G401.6 (cell line): ENCODE data around the gene RNF14.
"Not testable (repeated sequence)": the region's sequence is repeated elsewhere in the genome, so short reads cannot be mapped to it uniquely, and the experiment has no call there.

ENCODE experiments used
- FAIRE-seq: peaks from 2 replicates; lab custom pipeline; 2012; peaks lifted over from hg19 to GRCh38; lab: Jason Lieb, UNC

The RNF14 gene, protein sequence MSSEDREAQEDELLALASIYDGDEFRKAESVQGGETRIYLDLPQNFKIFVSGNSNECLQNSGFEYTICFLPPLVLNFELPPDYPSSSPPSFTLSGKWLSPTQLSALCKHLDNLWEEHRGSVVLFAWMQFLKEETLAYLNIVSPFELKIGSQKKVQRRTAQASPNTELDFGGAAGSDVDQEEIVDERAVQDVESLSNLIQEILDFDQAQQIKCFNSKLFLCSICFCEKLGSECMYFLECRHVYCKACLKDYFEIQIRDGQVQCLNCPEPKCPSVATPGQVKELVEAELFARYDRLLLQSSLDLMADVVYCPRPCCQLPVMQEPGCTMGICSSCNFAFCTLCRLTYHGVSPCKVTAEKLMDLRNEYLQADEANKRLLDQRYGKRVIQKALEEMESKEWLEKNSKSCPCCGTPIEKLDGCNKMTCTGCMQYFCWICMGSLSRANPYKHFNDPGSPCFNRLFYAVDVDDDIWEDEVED

DNA sequence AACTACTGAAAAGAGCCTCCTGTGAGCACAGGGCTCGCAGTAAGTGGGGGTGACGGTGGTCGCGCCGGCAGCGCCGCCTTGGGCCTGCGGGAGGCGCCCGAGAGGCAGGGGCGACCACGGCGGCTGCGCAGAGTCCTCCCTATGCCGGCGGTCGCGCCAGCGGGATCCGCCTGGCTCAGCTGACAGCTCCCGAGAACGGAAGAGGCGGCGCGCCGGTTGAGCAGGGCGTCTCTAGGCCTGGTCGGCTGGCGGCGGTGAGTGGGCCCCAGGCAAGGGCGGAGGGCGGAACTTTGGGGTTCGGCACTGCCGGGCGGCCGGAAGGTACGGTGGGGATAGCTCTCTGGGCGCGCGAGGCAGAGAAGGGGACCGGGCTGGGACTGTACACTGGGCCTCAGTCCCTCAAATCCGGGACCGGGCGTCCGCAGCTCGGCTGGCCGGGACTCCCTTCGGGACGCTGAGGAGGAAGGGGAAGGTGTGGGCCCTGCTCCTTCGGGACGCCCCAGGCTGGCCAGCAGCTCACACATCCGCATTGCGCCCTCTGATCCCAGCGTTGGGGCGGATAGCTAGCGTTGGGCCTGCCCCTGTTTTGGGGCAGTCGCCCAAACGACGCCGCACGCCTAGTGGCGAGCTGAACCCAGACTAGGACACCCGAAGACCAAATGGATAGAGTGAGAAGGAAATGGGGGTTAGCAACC is at the start of gene RNF14:
Gene RNF14 (plus strand): TSS at position 192 of the 695 bp plus-strand sequence. CDS start 4,484 bp downstream, outside the sequence.
- peak; percentile 60 for FAIRE-seq

DNA sequence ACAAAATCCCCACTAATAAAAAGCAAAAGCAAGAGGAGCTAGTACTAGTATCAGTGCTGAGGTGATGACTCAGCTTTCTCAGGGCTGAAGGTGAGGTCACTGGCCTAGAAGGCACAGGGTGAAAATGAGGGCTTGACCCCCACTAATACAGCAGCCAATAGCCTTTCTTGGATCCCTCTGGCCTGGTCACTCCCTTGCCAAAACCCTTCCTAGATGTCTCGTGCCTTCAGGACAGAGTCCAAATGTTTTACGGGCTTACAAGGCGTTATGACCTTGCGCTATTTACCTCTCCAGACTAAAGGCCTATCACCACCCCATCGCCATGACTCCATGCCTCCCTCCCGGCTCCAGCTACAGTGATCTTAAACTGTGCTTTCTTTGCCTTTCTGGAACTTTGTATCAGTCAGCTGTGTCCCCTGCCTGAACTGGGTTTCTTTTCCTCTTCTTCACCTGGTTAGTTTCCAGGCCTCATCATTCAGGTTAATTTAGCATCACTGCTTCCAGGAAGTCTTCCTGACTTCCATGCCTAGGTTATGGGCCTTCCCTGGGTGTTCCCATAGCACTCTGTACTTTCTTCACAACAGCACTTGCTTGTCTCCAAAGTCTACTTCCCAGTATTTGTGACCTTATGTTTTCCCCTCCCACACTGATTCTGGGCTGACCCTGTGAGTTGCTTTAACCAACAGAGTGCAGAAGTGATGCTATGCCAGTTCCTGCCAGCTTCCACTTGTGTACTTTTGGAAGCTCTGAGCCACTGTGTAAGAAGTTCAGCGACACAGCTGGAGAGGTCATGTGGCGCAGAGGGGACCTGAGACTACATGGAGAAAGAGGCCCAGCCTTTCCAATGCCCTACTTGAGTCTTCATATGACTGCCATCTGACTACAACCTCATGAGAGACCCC is 49.4 kb upstream of the RNF14 start:
- FAIRE-seq = no peak

DNA sequence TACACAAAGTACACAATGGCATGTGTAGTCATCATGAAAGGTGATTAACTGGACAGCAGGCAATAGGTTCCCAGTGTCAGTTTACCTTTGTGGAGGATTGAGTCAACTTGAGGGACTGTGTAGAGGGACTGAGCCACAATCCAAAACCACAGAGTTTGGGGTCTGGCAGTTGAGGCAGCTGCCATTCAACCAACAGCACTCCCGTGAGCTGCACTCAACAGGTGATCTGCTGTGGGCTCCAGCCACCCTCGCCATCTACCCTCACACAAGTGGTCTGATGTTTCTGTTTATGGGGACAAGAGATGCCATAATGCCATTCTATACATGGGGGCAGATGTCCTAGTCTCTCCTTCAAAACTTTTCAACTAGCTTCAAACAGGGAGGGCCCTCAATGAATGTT is 48.1 kb upstream of the RNF14 start:
- no peak for FAIRE-seq

DNA sequence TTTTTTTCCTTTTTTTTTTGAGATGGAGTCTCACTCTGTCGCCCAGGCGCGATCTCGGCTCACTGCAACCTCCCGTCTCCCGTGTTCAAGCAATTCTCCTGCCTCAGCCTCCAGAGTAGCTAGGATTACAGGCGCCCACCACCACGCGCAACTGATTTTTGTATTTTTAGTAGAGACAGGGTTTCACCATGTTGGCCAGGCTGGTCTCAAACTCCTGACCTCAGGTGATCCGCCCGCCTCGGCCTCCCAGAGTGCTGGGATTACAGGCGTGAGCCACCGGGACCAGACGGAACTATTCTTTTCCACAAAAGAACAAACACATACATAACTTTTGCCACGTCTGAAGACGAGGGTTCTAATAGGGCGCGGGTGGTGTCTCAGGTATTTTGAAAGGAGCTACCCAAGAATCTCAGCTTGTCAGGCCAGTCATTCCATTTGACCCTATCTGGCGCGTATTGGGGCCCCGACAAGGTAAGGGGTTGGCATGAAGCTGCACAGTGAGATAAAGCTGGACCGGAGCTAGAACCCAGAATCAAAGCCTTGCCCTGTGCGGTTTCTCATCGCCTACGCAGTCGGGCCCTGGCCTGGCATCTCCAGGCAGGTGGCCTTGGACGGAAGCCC is 46.0 kb upstream of the RNF14 start:
- FAIRE-seq = not testable (repeated sequence)

DNA sequence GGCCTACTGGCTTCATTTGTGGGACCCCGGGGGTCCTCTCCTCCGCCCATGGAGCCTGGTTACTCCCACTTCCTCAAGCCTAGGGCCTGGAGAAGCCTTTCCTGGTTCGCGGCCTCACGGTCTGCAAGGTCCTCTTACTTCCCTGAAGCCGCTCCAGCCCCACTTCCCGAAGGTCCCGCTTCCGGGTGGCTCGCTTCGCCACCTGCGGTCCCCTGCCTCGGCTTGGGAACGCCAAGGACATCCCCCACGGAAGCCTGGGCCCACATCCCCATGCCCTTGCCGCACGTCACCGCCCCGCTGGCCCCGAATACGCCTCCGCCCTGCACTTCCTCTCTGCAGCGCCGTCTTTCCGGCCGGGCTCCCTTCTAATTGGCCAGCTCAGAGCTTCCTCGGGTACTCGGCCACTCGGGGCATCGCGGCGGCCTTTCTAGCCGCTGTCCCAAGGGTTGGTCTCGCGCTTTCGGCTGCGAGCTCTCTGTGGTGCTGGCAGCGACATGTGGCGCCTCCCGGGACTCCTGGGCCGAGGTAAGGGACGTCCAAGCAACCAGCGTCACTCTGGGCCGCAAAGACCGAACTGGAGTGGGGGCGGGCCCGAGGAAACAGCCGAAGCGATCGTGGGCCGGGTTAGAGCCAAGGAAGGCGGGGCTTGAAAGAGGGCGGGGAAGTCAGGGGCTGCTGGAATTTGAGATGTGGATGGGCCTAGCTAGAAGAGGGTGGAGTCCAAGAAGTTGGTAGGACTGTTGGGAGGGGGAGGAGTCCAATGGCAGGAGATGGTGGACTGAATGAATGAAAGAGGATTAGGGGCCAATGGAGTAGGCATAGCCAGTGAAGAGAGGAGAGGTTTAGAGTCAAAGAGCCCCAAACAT is 45.2 kb upstream of the RNF14 start, which contains the start of gene DELE1:
Gene DELE1 (plus strand): TSS at position 424 of the 866 bp plus-strand sequence. CDS start 71 bp downstream, at position 495.
- peak; percentile 94 for FAIRE-seq

DNA sequence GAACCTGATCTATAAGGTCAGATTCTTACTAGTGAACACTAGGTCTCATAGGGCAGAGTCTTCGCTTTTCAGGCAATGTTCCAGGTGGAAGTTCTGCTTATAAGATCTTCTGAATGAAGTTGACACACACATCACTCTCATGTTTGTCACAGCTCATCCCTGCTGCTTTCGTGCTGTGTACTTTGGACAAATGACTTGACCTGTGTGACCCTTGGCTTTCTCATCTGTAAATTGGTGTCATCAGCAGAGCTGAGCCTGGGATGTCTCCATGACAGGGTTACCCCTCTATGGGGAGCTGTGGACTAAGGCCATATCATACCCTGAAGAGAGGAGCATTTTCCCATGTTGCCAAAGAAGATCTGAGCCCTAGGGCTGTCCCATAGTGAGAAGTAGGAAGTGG is 42.5 kb upstream of the RNF14 start:
- FAIRE-seq = no peak

DNA sequence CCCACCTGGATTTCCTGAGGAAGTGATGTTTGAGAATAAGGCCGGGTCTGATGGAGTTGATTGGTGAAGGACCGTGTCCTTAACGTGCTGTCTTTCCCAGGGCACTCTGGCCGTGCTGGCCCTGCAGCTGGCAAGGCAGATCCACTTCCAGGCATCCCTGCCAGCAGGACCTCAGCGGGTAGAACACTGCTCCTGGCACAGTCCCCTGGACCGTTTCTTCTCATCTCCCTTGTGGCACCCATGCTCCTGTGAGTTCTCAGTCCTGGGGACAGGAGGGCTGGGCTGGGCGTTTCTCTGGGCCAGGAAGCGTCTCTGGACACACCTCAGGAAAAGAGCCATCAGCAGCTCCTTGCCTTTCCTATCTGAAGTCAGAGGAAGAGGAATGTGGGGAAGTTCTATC is 40.9 kb upstream of the RNF14 start:
- FAIRE-seq = no peak

DNA sequence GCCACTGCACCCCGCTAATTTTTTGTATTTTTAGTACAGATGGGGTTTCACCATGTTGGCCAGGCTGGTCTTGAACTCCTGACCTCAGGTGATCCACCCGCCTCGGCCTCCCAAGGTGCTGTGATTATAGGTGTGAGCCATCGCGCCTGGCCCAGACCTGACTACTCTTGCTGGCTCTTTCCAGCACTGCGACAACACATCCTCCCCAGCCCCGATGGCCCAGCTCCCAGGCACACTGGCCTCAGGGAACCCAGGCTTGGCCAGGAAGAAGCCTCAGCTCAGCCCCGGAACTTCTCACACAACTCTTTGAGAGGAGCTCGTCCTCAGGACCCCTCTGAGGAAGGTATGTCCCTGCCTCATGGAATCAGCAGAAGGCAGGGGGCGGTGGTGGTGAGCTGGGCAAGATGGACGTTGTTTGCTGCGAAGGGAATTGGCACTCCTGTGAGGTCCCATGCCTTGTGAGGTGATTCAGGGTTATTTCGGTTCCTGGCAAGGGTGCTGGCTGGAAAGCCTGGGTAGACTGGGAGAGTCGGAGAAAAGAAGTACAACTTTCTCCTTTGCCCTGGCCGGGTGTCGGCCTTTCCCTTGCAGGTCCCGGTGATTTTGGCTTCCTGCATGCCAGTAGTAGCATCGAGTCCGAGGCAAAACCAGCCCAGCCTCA is 39.4 kb upstream of the RNF14 start:
- FAIRE-seq = no peak

DNA sequence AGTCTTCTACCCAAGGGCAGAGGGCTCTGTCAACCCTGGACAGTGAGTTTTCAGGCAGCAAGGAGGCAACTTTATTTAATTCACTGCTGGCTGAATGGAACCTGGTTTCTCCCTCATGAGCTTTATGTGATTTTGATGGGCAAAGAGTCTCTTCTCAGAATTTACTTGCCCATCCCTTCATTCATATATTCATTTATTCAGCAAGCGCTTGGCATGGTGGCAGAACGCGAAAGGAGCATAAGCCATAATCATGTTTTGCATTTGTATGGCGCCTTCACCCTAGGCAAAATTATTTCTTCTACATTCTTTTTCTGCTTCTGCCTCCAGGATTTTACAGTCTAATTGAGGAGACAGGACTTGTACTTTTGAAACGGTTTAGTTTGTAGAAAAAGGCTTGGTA is 37.2 kb upstream of the RNF14 start:
- no peak for FAIRE-seq

DNA sequence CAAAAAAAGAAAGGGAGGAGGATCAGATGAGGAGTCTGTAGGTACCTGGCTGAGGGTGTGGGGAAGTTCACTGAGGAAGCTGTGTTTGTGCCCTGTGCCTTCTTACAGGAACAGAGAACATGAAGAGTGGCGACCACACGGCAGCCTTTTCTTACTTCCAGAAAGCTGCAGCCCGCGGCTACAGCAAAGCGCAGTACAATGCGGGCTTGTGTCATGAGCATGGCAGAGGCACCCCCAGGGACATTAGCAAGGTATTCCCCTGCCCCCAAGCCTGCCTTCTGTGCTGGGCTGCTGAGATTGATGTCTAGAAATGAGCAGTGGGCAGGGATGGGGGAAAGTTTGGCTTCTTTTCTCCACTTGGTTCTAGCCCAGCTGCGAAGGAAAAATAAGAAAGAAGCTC is 35.8 kb upstream of the RNF14 start:
- no peak for FAIRE-seq

DNA sequence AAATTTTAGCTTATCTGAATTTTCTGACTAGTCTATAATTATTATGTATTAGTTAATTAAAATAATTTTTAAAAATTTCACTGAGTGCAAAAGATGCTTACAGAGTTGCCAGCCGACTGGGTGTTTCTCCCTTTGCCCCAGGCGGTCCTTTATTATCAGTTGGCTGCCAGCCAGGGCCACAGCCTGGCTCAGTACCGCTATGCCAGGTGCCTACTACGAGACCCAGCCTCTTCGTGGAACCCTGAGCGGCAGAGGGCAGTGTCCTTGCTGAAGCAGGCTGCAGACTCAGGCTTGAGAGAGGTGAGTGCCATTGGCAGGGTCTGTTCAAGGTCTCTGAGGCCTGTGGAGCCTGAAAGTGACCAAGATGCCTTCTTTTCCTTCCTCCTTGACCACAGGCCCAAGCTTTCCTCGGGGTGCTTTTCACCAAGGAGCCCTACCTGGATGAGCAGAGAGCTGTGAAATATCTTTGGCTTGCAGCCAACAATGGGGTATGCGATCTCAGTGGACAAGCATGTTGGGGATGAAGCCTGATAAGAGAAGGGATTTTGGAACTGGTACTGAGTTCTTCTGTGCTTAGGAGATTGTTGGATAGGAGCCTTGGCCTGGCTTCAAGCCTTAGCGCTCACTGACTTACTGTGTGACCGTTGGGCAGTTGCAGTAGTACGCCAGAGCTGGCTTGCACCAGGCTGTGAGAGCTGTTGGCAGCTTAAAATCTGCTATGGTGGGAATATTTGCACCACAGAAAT is 34.6 kb upstream of the RNF14 start:
- FAIRE-seq = no peak

DNA sequence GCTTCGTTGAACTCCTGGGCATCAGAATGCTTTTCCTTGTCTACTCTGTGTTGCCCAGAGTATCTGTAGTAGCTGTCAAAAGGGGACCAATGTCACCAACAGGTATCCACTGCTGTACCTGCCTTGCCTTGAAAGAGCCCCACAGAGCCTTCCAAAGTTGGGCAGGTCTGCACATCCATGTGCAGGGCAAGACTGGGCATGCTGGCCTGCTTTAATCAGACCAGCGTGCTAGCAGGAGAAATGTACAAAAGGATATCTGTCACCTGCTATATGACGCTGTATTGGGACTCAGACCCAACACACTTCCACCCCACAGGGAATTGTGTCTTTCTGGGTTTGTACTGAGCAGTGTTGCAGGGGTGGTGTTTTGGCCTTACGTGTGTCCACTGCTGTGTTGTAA is 33.4 kb upstream of the RNF14 start:
- FAIRE-seq = no peak

DNA sequence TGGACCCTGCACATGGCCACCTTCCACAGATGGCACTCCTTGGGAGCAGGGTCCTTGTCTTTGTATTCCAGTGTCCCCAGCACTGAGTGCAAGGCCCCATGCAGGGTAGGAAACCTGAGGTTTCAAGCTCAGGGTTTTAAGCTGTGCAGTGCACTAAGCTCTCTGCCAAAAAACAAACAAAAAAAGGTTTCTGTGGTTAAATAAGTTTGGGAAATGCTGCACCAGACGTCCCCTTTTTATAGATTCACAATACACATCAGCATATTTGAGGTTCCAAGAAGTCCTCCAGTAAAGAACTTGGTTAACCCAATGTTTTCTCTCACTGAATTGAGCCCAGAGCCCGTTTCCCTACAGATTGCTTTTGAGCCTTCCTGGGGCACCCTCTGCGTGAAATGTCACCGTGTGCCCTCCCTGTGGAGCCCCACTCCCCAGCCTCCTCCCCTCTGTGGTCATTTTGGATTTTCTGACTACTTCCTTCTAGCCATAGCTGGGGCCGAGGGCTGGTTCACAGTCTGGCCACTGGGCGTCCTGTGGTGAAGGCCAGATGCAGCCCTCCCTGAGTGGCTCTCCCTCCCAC is 28.1 kb upstream of the RNF14 start:
- FAIRE-seq = no peak

DNA sequence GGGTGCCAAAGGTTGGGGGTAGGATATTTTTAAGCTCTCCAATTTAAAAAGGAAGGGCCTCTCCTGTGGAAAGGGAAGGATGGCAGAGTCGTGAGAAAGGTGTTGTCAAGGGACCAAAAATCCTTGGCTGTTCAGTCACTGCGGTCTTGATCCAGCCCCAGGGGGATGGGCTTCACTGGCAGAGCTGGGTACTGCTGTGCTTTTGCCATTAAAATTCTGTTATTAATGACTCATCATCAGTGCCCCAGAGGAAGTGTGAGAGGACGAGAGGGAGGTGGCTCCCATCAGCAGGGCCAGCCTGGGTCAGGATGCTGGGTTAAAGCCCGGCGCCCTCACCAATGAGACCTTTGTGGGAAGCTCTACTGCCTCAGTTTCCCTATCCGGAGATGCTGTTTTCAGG is 27.6 kb upstream of the RNF14 start:
- FAIRE-seq = no peak

DNA sequence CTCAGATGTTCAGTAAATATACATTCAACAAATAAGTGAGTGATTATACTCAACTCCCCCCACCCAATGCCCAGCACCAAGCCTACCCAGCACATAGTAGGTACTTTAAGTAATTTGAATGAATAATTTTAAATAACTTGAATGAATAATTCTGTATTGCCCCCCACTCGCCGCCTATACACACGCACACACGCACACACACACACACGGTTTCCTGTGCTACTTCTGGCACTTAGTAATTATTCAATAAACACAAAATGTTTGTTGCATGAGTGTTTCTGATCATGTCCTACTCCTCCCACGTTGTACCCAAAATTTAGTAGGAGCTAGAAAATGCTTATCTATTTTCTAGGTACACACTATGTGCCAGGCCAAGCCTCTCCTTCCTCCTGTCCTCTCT is 27.1 kb upstream of the RNF14 start:
- no peak for FAIRE-seq

DNA sequence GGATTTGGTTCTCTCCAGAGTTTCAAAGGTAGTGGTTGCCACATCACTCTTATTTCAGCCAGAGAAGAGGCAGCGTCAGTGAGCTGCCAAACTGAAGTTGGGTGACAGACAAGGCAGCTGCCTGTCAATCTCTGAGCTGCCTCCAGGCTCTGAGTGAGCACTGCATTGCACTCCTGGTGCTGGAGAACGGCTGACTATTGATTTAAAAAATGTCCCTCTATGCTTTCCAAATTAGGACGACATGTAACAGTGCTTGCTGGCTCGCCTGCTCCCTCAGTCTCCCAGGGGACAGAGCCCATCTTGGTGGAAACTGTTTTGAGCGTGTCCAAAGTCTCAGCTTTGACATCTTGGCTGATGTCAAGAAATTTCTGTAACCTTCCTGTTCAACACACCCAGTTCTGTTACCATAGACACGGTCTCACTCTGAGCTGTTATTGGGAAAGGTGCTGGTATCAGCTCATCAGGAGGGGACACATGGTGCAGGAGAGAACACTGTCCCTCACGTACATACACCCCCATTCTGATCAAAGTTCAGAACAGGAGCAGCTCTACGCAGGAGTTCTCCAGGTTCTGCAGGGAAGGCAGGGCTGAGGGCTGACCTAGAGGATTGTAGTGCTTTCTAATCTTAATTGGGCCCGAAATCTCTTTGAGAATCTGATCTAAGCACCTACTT is 26.6 kb upstream of the RNF14 start:
- FAIRE-seq = no peak

DNA sequence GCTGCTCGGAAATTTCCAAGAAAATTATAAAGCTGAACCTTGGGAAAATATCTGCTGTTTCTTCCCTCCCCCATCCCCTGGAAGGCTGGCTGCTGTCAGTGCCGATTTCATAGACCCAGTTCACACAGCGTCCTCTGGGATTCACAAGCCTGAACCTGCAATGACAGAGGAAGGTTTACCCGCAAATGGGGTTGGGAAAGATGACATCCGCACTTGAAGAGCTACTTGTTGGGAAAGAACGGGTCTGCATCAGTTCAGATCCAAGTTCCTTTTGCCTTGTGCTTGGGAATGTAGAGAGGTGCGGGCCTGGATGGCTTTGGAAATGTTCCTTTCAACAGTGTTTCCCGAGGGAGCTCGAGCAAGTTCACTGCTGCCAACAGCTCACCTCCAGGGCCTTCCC is 24.8 kb upstream of the RNF14 start:
- FAIRE-seq = no peak

DNA sequence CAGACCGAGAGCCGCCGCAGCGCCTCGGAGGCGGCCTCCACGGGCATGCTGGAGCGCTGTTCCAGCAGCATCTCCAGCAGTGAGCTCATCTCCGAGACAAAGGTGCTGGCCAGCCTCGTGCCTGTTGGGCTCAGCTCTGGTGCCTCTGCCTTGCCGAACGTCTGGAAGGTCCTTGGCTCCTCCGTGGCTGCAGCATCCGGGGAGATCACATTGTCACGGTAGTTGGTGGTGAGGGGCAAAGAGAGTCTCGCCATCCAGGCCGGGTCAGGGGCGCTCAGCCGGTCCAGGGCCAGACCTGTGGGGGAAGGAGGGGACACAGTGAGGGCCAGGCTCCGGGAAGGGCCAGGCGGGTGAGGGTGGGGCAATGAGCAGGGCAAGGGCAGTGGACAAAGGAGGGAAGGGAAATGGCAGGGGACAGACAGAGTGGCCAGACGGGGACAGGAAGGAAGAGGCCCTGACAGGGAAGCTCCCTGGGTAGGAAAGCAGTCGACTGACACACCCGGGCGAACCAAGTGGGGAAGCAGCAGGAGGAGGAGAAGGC is 23.3 kb upstream of the RNF14 start:
- no peak for FAIRE-seq

DNA sequence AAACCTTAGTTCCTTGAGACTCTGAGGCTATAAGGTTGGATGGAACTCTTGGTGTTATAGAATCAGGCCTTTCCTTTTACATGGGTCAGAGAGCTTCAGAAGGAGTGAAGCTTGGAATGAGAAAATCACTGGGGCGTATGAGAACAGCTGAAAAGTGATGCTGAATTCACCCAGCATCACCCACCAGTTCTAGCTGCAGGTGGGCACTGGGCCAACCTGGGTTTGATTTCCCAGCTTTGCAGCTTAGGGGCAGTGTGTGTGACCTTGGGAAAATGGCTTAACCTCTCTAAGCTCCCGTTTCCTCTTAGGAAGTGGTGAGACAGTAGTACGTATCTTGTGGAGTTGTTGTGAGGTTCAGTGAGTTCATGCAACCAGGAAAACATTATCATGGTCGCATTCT is 21.6 kb upstream of the RNF14 start:
- no peak for FAIRE-seq
